Activated naive CD8-positive, alpha-beta T cell treated with anti-CD3 and anti-CD28 coated beads, Interleukin-2, amount 50 U/mL, for 24 hours (primary cell): ENCODE results near the gene POM121.
"Not testable (repeated sequence)": the region's sequence is repeated elsewhere in the genome, so short reads cannot be mapped to it uniquely, and the experiment has no call there.

ENCODE experiments used
- ATAC-seq: fragments of 150-1000 bp; cut with Tn5 transposase; one replicate; pipeline ENCODE4 v1.10.0; 2021
- DNase-seq: peaks from one replicate; pipeline ENCODE4 v3.0.0; 2021
- H3K27ac Mint-ChIP-seq: one replicate; pipeline ENCODE4 v1.8.0; 2021; ENCODE audit warnings: mild to moderate bottlenecking, mixed read lengths
- H3K27me3 Mint-ChIP-seq: one replicate; pipeline ENCODE4 v1.8.0; 2021; ENCODE audit warnings: mixed read lengths
- H3K36me3 Mint-ChIP-seq: one replicate; pipeline ENCODE4 v1.8.0; 2021; ENCODE audit warnings: low read depth, mixed read lengths
- H3K4me1 Mint-ChIP-seq: one replicate; pipeline ENCODE4 v1.8.0; 2021; ENCODE audit warnings: mixed read lengths
- H3K4me3 Mint-ChIP-seq: one replicate; pipeline ENCODE4 v1.8.0; 2021; ENCODE audit warnings: mild to moderate bottlenecking, moderate library complexity, mixed read lengths
- H3K9me3 Mint-ChIP-seq: one replicate; pipeline ENCODE4 v1.8.0; 2021; ENCODE audit warnings: mixed read lengths

The POM121 gene

GRCh38 chr7:72924733-72925545 lies at the start of gene POM121:
Gene POM121 (plus strand): TSS chr7:72925095. CDS start chr7:72925122, 27 bp downstream.
- H3K36me3 Mint-ChIP-seq = peaks cover 54% of the 10 kb centered on the region
- peaks cover 33% of the 10 kb centered on the region for H3K4me1 Mint-ChIP-seq
- H3K27ac Mint-ChIP-seq = peak within 1 kb of the TSS; percentile 98
- peak; percentile 90 for ATAC-seq
- H3K27me3 Mint-ChIP-seq = no peaks in the 10 kb centered on the region
- H3K4me3 Mint-ChIP-seq = peak within 1 kb of the TSS; percentile 92
- DNase-seq = peak; percentile 86
- H3K9me3 Mint-ChIP-seq = no peaks in the 10 kb centered on the region

- peaks cover 19% of the 10 kb centered on the region for H3K36me3 Mint-ChIP-seq
- H3K27ac Mint-ChIP-seq = peak overlapping the region; percentile 80
- peak; percentile 75 for DNase-seq
- peak; percentile 99 for ATAC-seq
- H3K9me3 Mint-ChIP-seq, H3K27me3 Mint-ChIP-seq: not testable (repeated sequence)
- peak overlapping the region; percentile 97 for H3K4me3 Mint-ChIP-seq
- H3K4me1 Mint-ChIP-seq = peaks cover 16% of the 10 kb centered on the region
These were observed 45.7 kb upstream of the POM121 start for GRCh38 chr7:72879079-72879736.

GRCh38 chr7:72879737-72880215 lies 45.1 kb upstream of the POM121 start:
- not testable (repeated sequence) for ATAC-seq, H3K9me3 Mint-ChIP-seq, H3K27me3 Mint-ChIP-seq
- peak overlapping the region; percentile 97 for H3K4me3 Mint-ChIP-seq
- peaks cover 19% of the 10 kb centered on the region for H3K36me3 Mint-ChIP-seq
- H3K27ac Mint-ChIP-seq = peak overlapping the region; percentile 97
- H3K4me1 Mint-ChIP-seq = peaks cover 16% of the 10 kb centered on the region
- peak; percentile 52 for DNase-seq

- not testable (repeated sequence) for H3K27me3 Mint-ChIP-seq, H3K4me3 Mint-ChIP-seq, DNase-seq, ATAC-seq, H3K9me3 Mint-ChIP-seq
- H3K36me3 Mint-ChIP-seq = peaks cover 27% of the 10 kb centered on the region
- peaks cover 10% of the 10 kb centered on the region for H3K4me1 Mint-ChIP-seq
- peak overlapping the region; percentile 15 for H3K27ac Mint-ChIP-seq
These were observed 33.1 kb upstream of the POM121 start for GRCh38 chr7:72891750-72892149.

- H3K27ac Mint-ChIP-seq, H3K9me3 Mint-ChIP-seq, DNase-seq, H3K27me3 Mint-ChIP-seq, H3K4me3 Mint-ChIP-seq, ATAC-seq: not testable (repeated sequence)
- Mint-ChIP-seq H3K4me1 (peaks cover 13% of the 10 kb centered on the region), H3K36me3 (peaks cover 55% of the 10 kb centered on the region)
These were observed 20.2 kb upstream of the POM121 start for GRCh38 chr7:72904740-72905139.

- Mint-ChIP-seq H3K4me1 (peaks cover 29% of the 10 kb centered on the region), H3K36me3 (peaks cover 46% of the 10 kb centered on the region)
These were observed 16.5 kb upstream of the POM121 start for GRCh38 chr7:72908422-72908821.

GRCh38 chr7:72911395-72911794 lies 13.5 kb upstream of the POM121 start:
- DNase-seq, H3K4me3 Mint-ChIP-seq, H3K27me3 Mint-ChIP-seq, H3K27ac Mint-ChIP-seq, H3K9me3 Mint-ChIP-seq, ATAC-seq: not testable (repeated sequence)
- Mint-ChIP-seq H3K36me3 (peaks cover 41% of the 10 kb centered on the region), H3K4me1 (peaks cover 38% of the 10 kb centered on the region)

More at GRCh38 chr7:72908422-72908821, 16.5 kb upstream of the POM121 start:
- DNase-seq, H3K27me3 Mint-ChIP-seq, H3K4me3 Mint-ChIP-seq, ATAC-seq, H3K27ac Mint-ChIP-seq, H3K9me3 Mint-ChIP-seq: not testable (repeated sequence)

- H3K36me3 Mint-ChIP-seq = peaks cover 41% of the 10 kb centered on the region
- H3K4me1 Mint-ChIP-seq = peaks cover 34% of the 10 kb centered on the region
- H3K4me3 Mint-ChIP-seq, H3K9me3 Mint-ChIP-seq, H3K27me3 Mint-ChIP-seq: not testable (repeated sequence)
- H3K27ac Mint-ChIP-seq = peak overlapping the region; percentile 28
- peak; percentile 35 for ATAC-seq
- DNase-seq = peak; percentile 30
These were observed 11.1 kb upstream of the POM121 start for GRCh38 chr7:72913750-72914149.

- H3K4me3 Mint-ChIP-seq = not testable (repeated sequence)
These were observed 10.0 kb upstream of the POM121 start for GRCh38 chr7:72914756-72915525.

GRCh38 chr7:72919256-72919775 lies 5.6 kb upstream of the POM121 start:
- DNase-seq (no peak), ATAC-seq (no peak)
- Mint-ChIP-seq H3K9me3 (no peaks in the 10 kb centered on the region), H3K27me3 (no peaks in the 10 kb centered on the region), H3K4me1 (peaks cover 15% of the 10 kb centered on the region), H3K36me3 (peaks cover 37% of the 10 kb centered on the region), H3K4me3 (no peak overlapping the region), H3K27ac (no peak overlapping the region)

More at GRCh38 chr7:72914756-72915525, 10.0 kb upstream of the POM121 start:
- not testable (repeated sequence) for H3K9me3 Mint-ChIP-seq, H3K27me3 Mint-ChIP-seq
- Mint-ChIP-seq H3K27ac (peak overlapping the region; percentile 49), H3K36me3 (peaks cover 40% of the 10 kb centered on the region), H3K4me1 (peaks cover 31% of the 10 kb centered on the region)
- peak; percentile 54 for DNase-seq
- peak; percentile 78 for ATAC-seq

GRCh38 chr7:72924386-72924732 lies 536 bp upstream of the POM121 start:
- H3K9me3 Mint-ChIP-seq = no peaks in the 10 kb centered on the region
- ATAC-seq = peak; percentile 23
- no peaks in the 10 kb centered on the region for H3K27me3 Mint-ChIP-seq
- H3K36me3 Mint-ChIP-seq = peaks cover 51% of the 10 kb centered on the region
- peak overlapping the region; percentile 98 for H3K27ac Mint-ChIP-seq
- DNase-seq = no peak
- H3K4me1 Mint-ChIP-seq = peaks cover 33% of the 10 kb centered on the region
- H3K4me3 Mint-ChIP-seq = peak overlapping the region; percentile 92

- Mint-ChIP-seq H3K36me3 (peaks cover 58% of the 10 kb centered on the region), H3K27me3 (no peaks in the 10 kb centered on the region), H3K9me3 (no peaks in the 10 kb centered on the region), H3K4me1 (peaks cover 33% of the 10 kb centered on the region), H3K4me3 (peak overlapping the region; percentile 92), H3K27ac (peak overlapping the region; percentile 91)
- no peak for DNase-seq
- peak; percentile 5 for ATAC-seq
These were observed 738 bp downstream of the POM121 start for GRCh38 chr7:72925546-72926120.

- ATAC-seq, DNase-seq, H3K4me3 Mint-ChIP-seq, H3K27me3 Mint-ChIP-seq, H3K27ac Mint-ChIP-seq, H3K9me3 Mint-ChIP-seq: not testable (repeated sequence)
- Mint-ChIP-seq H3K36me3 (peaks cover 60% of the 10 kb centered on the region), H3K4me1 (peaks cover 30% of the 10 kb centered on the region)
These were observed 2.9 kb downstream of the POM121 start for GRCh38 chr7:72927791-72928190.

GRCh38 chr7:72928216-72928615 lies 3.3 kb downstream of the POM121 start:
- not testable (repeated sequence) for H3K27me3 Mint-ChIP-seq, H3K9me3 Mint-ChIP-seq, H3K4me3 Mint-ChIP-seq, DNase-seq, H3K27ac Mint-ChIP-seq, ATAC-seq
- H3K4me1 Mint-ChIP-seq = peaks cover 28% of the 10 kb centered on the region
- peaks cover 60% of the 10 kb centered on the region for H3K36me3 Mint-ChIP-seq
